ENCODE measurements around the gene SPATA3. TPM values are rescaled to one million over a fixed set of nuclear protein-coding genes. Genes with fewer than 3 reads are reported as not detected.

The SPATA3 gene
- total RNA-seq, 1 donor from 2014 or later: not detected

GRCh38 chr2:230981704-230982103, 14.2 kb upstream of the SPATA3 start:
- intact Hi-C loops (cut with DNase I): loop anchor here (10.0 kb wide), 2 partner anchors 77 to 157 kb away; no protein-coding TSS in a partner anchor
- Histone ChIP-seq H3K9me3 (no peaks in the 10 kb centered on the region), H3K27ac (no peak overlapping the region), H3K36me3 (no peaks in the 10 kb centered on the region), H3K27me3 (peaks cover 6% of the 10 kb centered on the region), H3K4me3 (no peak overlapping the region), H3K4me1 (no peaks in the 10 kb centered on the region)
- ATAC-seq: no peak
- no peak for DNase-seq
- no peak for TF ChIP-seq CTCF (IDR thresholded peaks at IDR 0.05)

- peaks cover 3% of the 10 kb centered on the region for H3K4me1 ChIP-seq
- peaks cover 9% of the 10 kb centered on the region for H3K27me3 ChIP-seq
- H3K27ac ChIP-seq: no peak overlapping the region
- intact Hi-C loops (cut with DNase I): loop anchor here (10.0 kb wide), 2 partner anchors 77 to 157 kb away; no protein-coding TSS in a partner anchor
- DNase-seq (no peak), ATAC-seq (no peak)
- no peaks in the 10 kb centered on the region for H3K36me3 ChIP-seq
- no peaks in the 10 kb centered on the region for H3K9me3 ChIP-seq
- H3K4me3 ChIP-seq: no peak overlapping the region
- no peak for TF ChIP-seq CTCF (IDR thresholded peaks at IDR 0.05)
Observed at GRCh38 chr2:230982126-230982525, 13.8 kb upstream of the SPATA3 start.

GRCh38 chr2:230982528-230982927, 13.4 kb upstream of the SPATA3 start:
- H3K4me1 ChIP-seq: peaks cover 3% of the 10 kb centered on the region
- intact Hi-C loops (cut with DNase I): loop anchor here (10.0 kb wide), 2 partner anchors 78 to 158 kb away; no protein-coding TSS in a partner anchor
- ATAC-seq (no peak), DNase-seq (no peak)
- H3K4me3 ChIP-seq: no peak overlapping the region
- peaks cover 9% of the 10 kb centered on the region for H3K27me3 ChIP-seq
- H3K36me3 ChIP-seq: no peaks in the 10 kb centered on the region
- TF ChIP-seq CTCF (IDR thresholded peaks at IDR 0.05): no peak
- no peak overlapping the region for H3K27ac ChIP-seq
- no peaks in the 10 kb centered on the region for H3K9me3 ChIP-seq

GRCh38 chr2:230983566-230983965, 12.4 kb upstream of the SPATA3 start:
- no peak for ATAC-seq
- Histone ChIP-seq H3K4me1 (peaks cover 3% of the 10 kb centered on the region), H3K27ac (no peak overlapping the region), H3K27me3 (peaks cover 9% of the 10 kb centered on the region), H3K4me3 (no peak overlapping the region), H3K36me3 (no peaks in the 10 kb centered on the region), H3K9me3 (no peaks in the 10 kb centered on the region)
- DNase-seq: no peak
- no peak for TF ChIP-seq CTCF (IDR thresholded peaks at IDR 0.05)
- intact Hi-C loops (cut with DNase I): loop anchor here (10.0 kb wide), 2 partner anchors 79 to 159 kb away; no protein-coding TSS in a partner anchor

GRCh38 chr2:230984393-230985220, 11.3 kb upstream of the SPATA3 start:
- no peak for TF ChIP-seq CTCF (IDR thresholded peaks at IDR 0.05)
- Histone ChIP-seq H3K27me3 (peaks cover 9% of the 10 kb centered on the region), H3K36me3 (no peaks in the 10 kb centered on the region), H3K4me1 (peaks cover 3% of the 10 kb centered on the region), H3K4me3 (no peak overlapping the region), H3K9me3 (no peaks in the 10 kb centered on the region), H3K27ac (no peak overlapping the region)
- DNase-seq (no peak), ATAC-seq (no peak)
- intact Hi-C loops (cut with DNase I): loop anchor here (10.0 kb wide), 2 partner anchors 80 to 160 kb away; no protein-coding TSS in a partner anchor
